ENCODE measurements around the gene FAM180A. TPM values are rescaled to one million over a fixed set of nuclear protein-coding genes. Genes with fewer than 3 reads are reported as not detected.

The FAM180A gene
- total RNA-seq, 2 donors from 2014 or later = not detected

DNA sequence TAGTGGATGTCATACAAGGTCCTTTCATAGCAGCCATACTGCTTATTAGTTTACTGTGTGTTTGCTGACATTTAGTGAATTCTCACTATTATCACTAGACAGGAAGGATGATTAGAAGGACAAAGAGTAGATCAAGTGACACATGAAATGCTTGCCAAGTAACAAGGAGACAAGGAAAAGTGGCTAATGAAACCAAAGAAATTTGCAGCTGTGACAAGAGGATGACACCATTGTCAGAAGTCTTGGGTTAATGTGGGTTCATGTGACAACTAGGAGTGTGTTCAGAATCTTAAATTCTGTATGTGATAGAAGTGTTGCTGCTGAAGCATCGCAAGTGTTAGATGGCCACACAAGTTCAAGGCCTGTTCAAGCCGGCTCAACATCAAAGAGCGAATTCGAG, 40.8 kb upstream of the FAM180A start:
- peaks cover 9% of the 10 kb centered on the region for H3K9me3 Mint-ChIP-seq
- H3K4me1 Mint-ChIP-seq = no peaks in the 10 kb centered on the region
- Histone ChIP-seq H3K36me3 (ENCODE audit: control insufficient read depth, insufficient read depth, low read length) (no peaks in the 10 kb centered on the region), H3K27ac (ENCODE audit: low read depth, low read length) (no peak overlapping the region), H3K27me3 (ENCODE audit: control insufficient read depth, insufficient read depth, low read length, poor library complexity, severe bottlenecking) (peaks cover 12% of the 10 kb centered on the region), H3K9ac (ENCODE audit: extremely low read depth, low read length, poor library complexity, severe bottlenecking) (no peak overlapping the region), H3K9me3 (ENCODE audit: control insufficient read depth, low read length) (no peaks in the 10 kb centered on the region), H3K4me1 (ENCODE audit: control insufficient read depth, insufficient read depth, low read length) (no peaks in the 10 kb centered on the region), H3K4me3 (ENCODE audit: low read length) (no peak overlapping the region)
- no peak overlapping the region for H3K27ac Mint-ChIP-seq
- DNase-seq = no peak
- TF ChIP-seq, protein P1, sequence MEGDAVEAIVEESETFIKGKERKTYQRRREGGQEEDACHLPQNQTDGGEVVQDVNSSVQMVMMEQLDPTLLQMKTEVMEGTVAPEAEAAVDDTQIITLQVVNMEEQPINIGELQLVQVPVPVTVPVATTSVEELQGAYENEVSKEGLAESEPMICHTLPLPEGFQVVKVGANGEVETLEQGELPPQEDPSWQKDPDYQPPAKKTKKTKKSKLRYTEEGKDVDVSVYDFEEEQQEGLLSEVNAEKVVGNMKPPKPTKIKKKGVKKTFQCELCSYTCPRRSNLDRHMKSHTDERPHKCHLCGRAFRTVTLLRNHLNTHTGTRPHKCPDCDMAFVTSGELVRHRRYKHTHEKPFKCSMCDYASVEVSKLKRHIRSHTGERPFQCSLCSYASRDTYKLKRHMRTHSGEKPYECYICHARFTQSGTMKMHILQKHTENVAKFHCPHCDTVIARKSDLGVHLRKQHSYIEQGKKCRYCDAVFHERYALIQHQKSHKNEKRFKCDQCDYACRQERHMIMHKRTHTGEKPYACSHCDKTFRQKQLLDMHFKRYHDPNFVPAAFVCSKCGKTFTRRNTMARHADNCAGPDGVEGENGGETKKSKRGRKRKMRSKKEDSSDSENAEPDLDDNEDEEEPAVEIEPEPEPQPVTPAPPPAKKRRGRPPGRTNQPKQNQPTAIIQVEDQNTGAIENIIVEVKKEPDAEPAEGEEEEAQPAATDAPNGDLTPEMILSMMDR (conservative IDR thresholded peaks at IDR 0.05) = no peak
- H3K4me3 Mint-ChIP-seq = no peak overlapping the region
- H3K36me3 Mint-ChIP-seq (ENCODE audit: low read depth) = no peaks in the 10 kb centered on the region
- H3K27me3 Mint-ChIP-seq (ENCODE audit: insufficient read depth) = peaks cover 9% of the 10 kb centered on the region
- 92 to 100% methylated on average over 4 of the region's 4 CpGs for WGBS, 2 experiments (ENCODE audit: insufficient coverage in 1 of 2, insufficient read length in 1 of 2)

DNA sequence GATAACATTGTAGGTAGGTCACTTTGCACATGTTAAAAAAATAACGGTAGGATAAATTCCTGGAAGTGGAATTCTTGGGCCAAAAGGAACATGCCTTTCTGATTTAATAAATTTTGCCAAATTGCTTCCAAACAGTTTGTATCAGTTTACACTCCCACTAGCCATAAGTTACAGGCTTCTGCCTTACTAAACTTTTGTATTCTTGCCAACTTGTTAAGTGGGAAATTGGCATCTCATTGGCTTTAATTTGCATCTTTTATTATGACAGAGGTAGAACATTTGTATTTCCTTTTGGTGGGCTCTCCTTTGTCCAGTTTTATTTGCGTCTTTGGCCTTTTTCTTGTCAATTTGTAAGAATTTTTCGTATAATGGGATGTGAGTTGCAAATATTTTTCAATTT, 38.3 kb upstream of the FAM180A start:
- Histone ChIP-seq H3K27me3 (ENCODE audit: control insufficient read depth, insufficient read depth, low read length, poor library complexity, severe bottlenecking) (peaks cover 13% of the 10 kb centered on the region), H3K27ac (ENCODE audit: low read depth, low read length) (no peak overlapping the region), H3K9me3 (ENCODE audit: control insufficient read depth, low read length) (no peaks in the 10 kb centered on the region), H3K4me1 (ENCODE audit: control insufficient read depth, insufficient read depth, low read length) (peaks cover 6% of the 10 kb centered on the region), H3K9ac (ENCODE audit: extremely low read depth, low read length, poor library complexity, severe bottlenecking) (no peak overlapping the region), H3K36me3 (ENCODE audit: control insufficient read depth, insufficient read depth, low read length) (no peaks in the 10 kb centered on the region), H3K4me3 (ENCODE audit: low read length) (no peak overlapping the region)
- Mint-ChIP-seq H3K27ac (no peak overlapping the region), H3K4me1 (peaks cover 7% of the 10 kb centered on the region), H3K4me3 (no peak overlapping the region), H3K36me3 (ENCODE audit: low read depth) (no peaks in the 10 kb centered on the region), H3K27me3 (ENCODE audit: insufficient read depth) (peaks cover 10% of the 10 kb centered on the region), H3K9me3 (no peaks in the 10 kb centered on the region)
- TF ChIP-seq, protein P1 (conservative IDR thresholded peaks at IDR 0.05) = no peak
- DNase-seq = no peak
- WGBS, 2 experiments (ENCODE audit: insufficient coverage in 1 of 2, insufficient read length in 1 of 2) = 95 to 100% methylated on average over 1 to 3 of the region's 3 CpGs

DNA sequence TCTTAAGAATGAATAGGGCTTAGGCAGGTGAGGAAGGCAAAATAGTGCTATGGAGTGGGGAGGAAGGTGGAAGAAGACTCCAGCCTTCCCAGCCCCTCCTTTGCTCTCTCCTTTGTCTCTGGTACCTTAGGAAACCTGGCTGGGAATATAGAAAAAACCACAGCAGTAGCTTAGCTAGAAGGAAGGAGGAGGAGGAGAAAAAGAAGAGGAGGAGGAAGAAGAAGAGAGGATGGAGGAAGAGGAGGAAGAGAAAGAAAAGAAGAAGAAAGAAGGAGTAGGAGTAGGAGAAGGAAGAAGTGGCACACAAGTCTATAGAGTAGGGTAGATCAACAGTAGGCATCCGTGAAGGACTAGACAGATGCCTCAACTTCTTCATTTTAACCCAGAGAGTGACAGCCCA, 36.5 kb upstream of the FAM180A start:
- Histone ChIP-seq H3K4me3 (ENCODE audit: low read length) (no peak overlapping the region), H3K36me3 (ENCODE audit: control insufficient read depth, insufficient read depth, low read length) (no peaks in the 10 kb centered on the region), H3K27me3 (ENCODE audit: control insufficient read depth, insufficient read depth, low read length, poor library complexity, severe bottlenecking) (peaks cover 13% of the 10 kb centered on the region), H3K9ac (ENCODE audit: extremely low read depth, low read length, poor library complexity, severe bottlenecking) (no peak overlapping the region), H3K4me1 (ENCODE audit: control insufficient read depth, insufficient read depth, low read length) (peaks cover 6% of the 10 kb centered on the region), H3K27ac (ENCODE audit: low read depth, low read length) (no peak overlapping the region), H3K9me3 (ENCODE audit: control insufficient read depth, low read length) (no peaks in the 10 kb centered on the region)
- Mint-ChIP-seq H3K36me3 (ENCODE audit: low read depth) (no peaks in the 10 kb centered on the region), H3K4me3 (no peak overlapping the region), H3K27ac (no peak overlapping the region), H3K4me1 (peaks cover 7% of the 10 kb centered on the region), H3K27me3 (ENCODE audit: insufficient read depth) (peaks cover 12% of the 10 kb centered on the region), H3K9me3 (no peaks in the 10 kb centered on the region)
- TF ChIP-seq, protein P1 (conservative IDR thresholded peaks at IDR 0.05) = no peak
- no peak for DNase-seq
- WGBS, 2 experiments (ENCODE audit: insufficient coverage in 1 of 2, insufficient read length in 1 of 2) = 90 to 100% methylated on average over 1 of the region's 1 CpG
